HEK293 (cell line): ENCODE results near the gene RRP9.

Experiments used
- CTCF ChIP-seq: fragments of 450-650 bp; formaldehyde crosslinking; IDR thresholded peaks from 2 replicates; pipeline ENCODE4 v1.5.1; 2016; ENCODE audit warnings: missing biosample characterization, missing genetic modification characterization
- GFI1B ChIP-seq: fragments of 450-650 bp; formaldehyde crosslinking; IDR thresholded peaks from 2 replicates; pipeline ENCODE4 v1.5.1; 2016; ENCODE audit warnings: missing biosample characterization, missing genetic modification characterization
- MYNN ChIP-seq: fragments of 450-650 bp; formaldehyde crosslinking; IDR thresholded peaks from 2 replicates; pipeline ENCODE4 v1.5.1; 2016; ENCODE audit warnings: missing biosample characterization, missing genetic modification characterization, borderline replicate concordance
- OVOL3 ChIP-seq: fragments of 450-650 bp; formaldehyde crosslinking; IDR thresholded peaks from 2 replicates; pipeline ENCODE4 v1.5.1; 2016; ENCODE audit warnings: missing biosample characterization, missing genetic modification characterization
- REST ChIP-seq: fragments of 450-650 bp; formaldehyde crosslinking; IDR thresholded peaks from 2 replicates; pipeline ENCODE4 v1.5.1; 2016; ENCODE audit warnings: missing biosample characterization, missing genetic modification characterization
- SCRT2 ChIP-seq: fragments of 450-650 bp; formaldehyde crosslinking; IDR thresholded peaks from 2 replicates; pipeline ENCODE4 v1.5.1; 2016; ENCODE audit warnings: missing biosample characterization, missing genetic modification characterization
- YY1 ChIP-seq: fragments of 450-650 bp; formaldehyde crosslinking; IDR thresholded peaks from 2 replicates; pipeline ENCODE4 v1.5.1; 2018; ENCODE audit warnings: missing biosample characterization, missing genetic modification characterization
- ZBTB7A ChIP-seq: fragments of 450-650 bp; formaldehyde crosslinking; IDR thresholded peaks from 2 replicates; pipeline ENCODE4 v1.5.1; 2016; ENCODE audit warnings: low read depth, missing biosample characterization, missing genetic modification characterization
- ZNF175 ChIP-seq: fragments of 450-650 bp; formaldehyde crosslinking; IDR thresholded peaks from 2 replicates; pipeline ENCODE4 v1.5.1; 2016; ENCODE audit warnings: missing biosample characterization, missing genetic modification characterization
- ZNF23 ChIP-seq: fragments of 450-650 bp; formaldehyde crosslinking; IDR thresholded peaks from 2 replicates; pipeline ENCODE4 v1.5.1; 2016; ENCODE audit warnings: missing biosample characterization, missing genetic modification characterization, borderline replicate concordance
- ZNF274 ChIP-seq, 2 experiments: fragments of 200-500 bp in 1 of 2; fragments of 450-650 bp in 1 of 2; sonication (Bioruptor generic) in 1 of 2; formaldehyde crosslinking in 1 of 2; IDR thresholded peaks; 2 replicates each; pipeline versions ENCODE4 v1.5.1 to v1.6.1; 2014 to 2016; ENCODE audit warnings: borderline replicate concordance in 1 of 2, inconsistent platforms in 1 of 2, low read length in 1 of 2, missing biosample characterization in 1 of 2, missing genetic modification characterization in 1 of 2
- ZNF529 ChIP-seq: fragments of 450-650 bp; formaldehyde crosslinking; IDR thresholded peaks from 2 replicates; pipeline ENCODE4 v1.5.1; 2017; ENCODE audit warnings: missing genetic modification characterization, missing biosample characterization; ENCODE audit not compliant: insufficient replicate concordance
- TF ChIP-seq, protein P1 (sequence below): fragments of 450-650 bp; IDR thresholded peaks from 2 replicates; pipeline ENCODE4 v1.5.1; 2018; ENCODE audit warnings: missing biosample characterization, mild to moderate bottlenecking, missing genetic modification characterization
- TF ChIP-seq, protein P2 (sequence below): fragments of 450-650 bp; formaldehyde crosslinking; IDR thresholded peaks from 2 replicates; pipeline ENCODE4 v1.5.1; 2017; ENCODE audit warnings: missing biosample characterization, missing genetic modification characterization

GRCh38 chr3:51930439-51930838 lies 11.3 kb downstream of the RRP9 start:
- TF ChIP-seq ZNF529, result no peak
- no peak for TF ChIP-seq SCRT2 (tag by site-specific recombination)
- no peak for TF ChIP-seq CTCF
- no peak for TF ChIP-seq MYNN (tag by site-specific recombination)
- TF ChIP-seq, protein P1, sequence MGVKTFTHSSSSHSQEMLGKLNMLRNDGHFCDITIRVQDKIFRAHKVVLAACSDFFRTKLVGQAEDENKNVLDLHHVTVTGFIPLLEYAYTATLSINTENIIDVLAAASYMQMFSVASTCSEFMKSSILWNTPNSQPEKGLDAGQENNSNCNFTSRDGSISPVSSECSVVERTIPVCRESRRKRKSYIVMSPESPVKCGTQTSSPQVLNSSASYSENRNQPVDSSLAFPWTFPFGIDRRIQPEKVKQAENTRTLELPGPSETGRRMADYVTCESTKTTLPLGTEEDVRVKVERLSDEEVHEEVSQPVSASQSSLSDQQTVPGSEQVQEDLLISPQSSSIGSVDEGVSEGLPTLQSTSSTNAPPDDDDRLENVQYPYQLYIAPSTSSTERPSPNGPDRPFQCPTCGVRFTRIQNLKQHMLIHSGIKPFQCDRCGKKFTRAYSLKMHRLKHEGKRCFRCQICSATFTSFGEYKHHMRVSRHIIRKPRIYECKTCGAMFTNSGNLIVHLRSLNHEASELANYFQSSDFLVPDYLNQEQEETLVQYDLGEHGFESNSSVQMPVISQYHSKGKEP, result no peak
- no peak for TF ChIP-seq REST
- TF ChIP-seq ZNF23, result no peak
- TF ChIP-seq ZBTB7A (tag by site-specific recombination), result no peak
- TF ChIP-seq, protein P2, sequence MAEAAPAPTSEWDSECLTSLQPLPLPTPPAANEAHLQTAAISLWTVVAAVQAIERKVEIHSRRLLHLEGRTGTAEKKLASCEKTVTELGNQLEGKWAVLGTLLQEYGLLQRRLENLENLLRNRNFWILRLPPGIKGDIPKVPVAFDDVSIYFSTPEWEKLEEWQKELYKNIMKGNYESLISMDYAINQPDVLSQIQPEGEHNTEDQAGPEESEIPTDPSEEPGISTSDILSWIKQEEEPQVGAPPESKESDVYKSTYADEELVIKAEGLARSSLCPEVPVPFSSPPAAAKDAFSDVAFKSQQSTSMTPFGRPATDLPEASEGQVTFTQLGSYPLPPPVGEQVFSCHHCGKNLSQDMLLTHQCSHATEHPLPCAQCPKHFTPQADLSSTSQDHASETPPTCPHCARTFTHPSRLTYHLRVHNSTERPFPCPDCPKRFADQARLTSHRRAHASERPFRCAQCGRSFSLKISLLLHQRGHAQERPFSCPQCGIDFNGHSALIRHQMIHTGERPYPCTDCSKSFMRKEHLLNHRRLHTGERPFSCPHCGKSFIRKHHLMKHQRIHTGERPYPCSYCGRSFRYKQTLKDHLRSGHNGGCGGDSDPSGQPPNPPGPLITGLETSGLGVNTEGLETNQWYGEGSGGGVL (tag by site-specific recombination), result no peak
- no peak for TF ChIP-seq GFI1B (tag by site-specific recombination)
- no peak for TF ChIP-seq OVOL3
- no peak for TF ChIP-seq ZNF175
- TF ChIP-seq ZNF274 (IDR thresholded peaks at IDR 0.05; ENCODE audit: low read length), result no peak
- no peak for TF ChIP-seq ZNF274 (tag by site-specific recombination; IDR thresholded peaks at IDR 0.05; ENCODE audit: borderline replicate concordance)
- TF ChIP-seq YY1 (tag by site-specific recombination), result no peak
